DOHH2 (cell line): ENCODE data around the gene ITGB1BP1.

Experiments used
- H3F3A ChIP-seq: fragments of 200-600 bp; sonication (generic), shearing (Covaris generic); 2 replicates; pipeline ENCODE4 v1.6.0; 2016; ENCODE audit warnings: antibody characterized with exemption, mild to moderate bottlenecking; ENCODE audit not compliant: control insufficient read depth, insufficient read depth
- H3K27ac ChIP-seq: fragments of 200-600 bp; sonication (generic); 2 replicates; pipeline ENCODE4 v1.5.1; 2014; ENCODE audit warnings: low read depth, mild to moderate bottlenecking, low read length, moderate library complexity
- H3K27me3 ChIP-seq: fragments of 200-600 bp; sonication (generic); 2 replicates; pipeline ENCODE4 v1.6.1; 2014; ENCODE audit warnings: mild to moderate bottlenecking, low read length, mixed read lengths; ENCODE audit not compliant: control insufficient read depth
- H3K36me3 ChIP-seq: fragments of 200-600 bp; sonication (generic); 2 replicates; pipeline ENCODE4 v1.6.1; 2014; ENCODE audit warnings: mild to moderate bottlenecking, low read length, moderate library complexity, mixed read lengths; ENCODE audit not compliant: control insufficient read depth
- H3K4me1 ChIP-seq: fragments of 200-600 bp; sonication (generic); 2 replicates; pipeline ENCODE4 v1.6.1; 2014; ENCODE audit warnings: mild to moderate bottlenecking, low read length, mixed read lengths; ENCODE audit not compliant: control insufficient read depth
- H3K4me2 ChIP-seq: fragments of 200-600 bp; sonication (generic); 2 replicates; pipeline ENCODE4 v1.6.0; 2014; ENCODE audit warnings: mild to moderate bottlenecking, low read length, moderate library complexity
- H3K4me3 ChIP-seq: fragments of 200-600 bp; sonication (generic); 2 replicates; pipeline ENCODE4 v1.5.1; 2014; ENCODE audit warnings: mild to moderate bottlenecking, low read length, mixed read lengths
- H3K79me2 ChIP-seq: fragments of 200-600 bp; sonication (generic); 2 replicates; pipeline ENCODE4 v1.6.1; 2014; ENCODE audit warnings: mild to moderate bottlenecking, low read length, mixed read lengths; ENCODE audit not compliant: control insufficient read depth
- H3K9me2 ChIP-seq: fragments of 200-600 bp; sonication (generic); replicated peaks from 2 replicates; pipeline ENCODE4 v1.6.1; 2014; ENCODE audit warnings: mild to moderate bottlenecking, low read length, mixed read lengths; ENCODE audit not compliant: control insufficient read depth
- H3K9me3 ChIP-seq: fragments of 200-600 bp; sonication (generic); 2 replicates; pipeline ENCODE4 v1.6.1; 2014; ENCODE audit warnings: antibody characterized with exemption, low read length, mixed read lengths; ENCODE audit not compliant: control insufficient read depth, insufficient read depth
- H4K20me1 ChIP-seq: fragments of 200-600 bp; sonication (generic); 2 replicates; pipeline ENCODE4 v1.6.0; 2014; ENCODE audit warnings: low read depth, mild to moderate bottlenecking, antibody characterized with exemption, low read length, moderate library complexity; ENCODE audit not compliant: control insufficient read depth, insufficient read depth
- EZH2phosphoT487 ChIP-seq: fragments of 200-600 bp; sonication (generic); IDR thresholded peaks from 2 replicates; pipeline ENCODE4 v1.6.1; 2017; ENCODE audit warnings: borderline replicate concordance, mild to moderate bottlenecking, antibody characterized with exemption, low read length, moderate library complexity, mixed read lengths
- TF ChIP-seq, protein P1 (sequence below): fragments of 200-600 bp; sonication (generic); IDR thresholded peaks from one replicate; pipeline ENCODE4 v1.5.1; 2014; ENCODE audit warnings: antibody characterized with exemption, mild to moderate bottlenecking, low read depth, low read length; ENCODE audit not compliant: poor library complexity, severe bottlenecking

Gene ITGB1BP1

DNA sequence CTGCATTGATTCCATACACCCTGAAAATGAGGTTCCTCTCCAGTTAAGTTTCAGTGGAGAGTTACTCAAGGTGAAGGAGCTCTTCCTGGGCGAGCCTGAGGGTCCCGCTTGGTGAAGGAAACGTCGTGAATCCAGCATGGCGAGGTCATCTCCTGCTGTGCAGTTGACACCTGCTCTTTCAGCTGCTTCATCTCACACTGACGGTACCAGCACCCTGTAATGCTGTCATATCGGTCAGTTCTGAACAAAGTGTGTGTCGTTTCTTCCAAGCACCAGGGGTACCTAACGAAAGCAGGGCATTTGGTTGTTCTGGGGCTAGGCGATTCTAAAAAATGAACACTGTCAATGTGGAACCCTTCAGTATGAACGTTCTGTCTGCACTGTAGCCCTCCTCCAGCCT lies 52.6 kb downstream of the ITGB1BP1 start:
- Histone ChIP-seq H3K27me3 (peaks cover 13% of the 10 kb centered on the region; the same call in 1 of the 2 replicates), H3K9me3 (no peaks in the 10 kb centered on the region), H3K4me3 (no peak overlapping the region), H3K79me2 (no peaks in the 10 kb centered on the region), H3K4me1 (peaks cover 10% of the 10 kb centered on the region), H3F3A (no peaks in the 10 kb centered on the region), H3K36me3 (no peaks in the 10 kb centered on the region), H3K9me2 (no peaks in the 10 kb centered on the region), H4K20me1 (no peaks in the 10 kb centered on the region), H3K4me2 (no peak overlapping the region), H3K27ac (no peak overlapping the region)
- TF ChIP-seq, protein P1, sequence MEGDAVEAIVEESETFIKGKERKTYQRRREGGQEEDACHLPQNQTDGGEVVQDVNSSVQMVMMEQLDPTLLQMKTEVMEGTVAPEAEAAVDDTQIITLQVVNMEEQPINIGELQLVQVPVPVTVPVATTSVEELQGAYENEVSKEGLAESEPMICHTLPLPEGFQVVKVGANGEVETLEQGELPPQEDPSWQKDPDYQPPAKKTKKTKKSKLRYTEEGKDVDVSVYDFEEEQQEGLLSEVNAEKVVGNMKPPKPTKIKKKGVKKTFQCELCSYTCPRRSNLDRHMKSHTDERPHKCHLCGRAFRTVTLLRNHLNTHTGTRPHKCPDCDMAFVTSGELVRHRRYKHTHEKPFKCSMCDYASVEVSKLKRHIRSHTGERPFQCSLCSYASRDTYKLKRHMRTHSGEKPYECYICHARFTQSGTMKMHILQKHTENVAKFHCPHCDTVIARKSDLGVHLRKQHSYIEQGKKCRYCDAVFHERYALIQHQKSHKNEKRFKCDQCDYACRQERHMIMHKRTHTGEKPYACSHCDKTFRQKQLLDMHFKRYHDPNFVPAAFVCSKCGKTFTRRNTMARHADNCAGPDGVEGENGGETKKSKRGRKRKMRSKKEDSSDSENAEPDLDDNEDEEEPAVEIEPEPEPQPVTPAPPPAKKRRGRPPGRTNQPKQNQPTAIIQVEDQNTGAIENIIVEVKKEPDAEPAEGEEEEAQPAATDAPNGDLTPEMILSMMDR: no peak
- TF ChIP-seq EZH2phosphoT487: no peak

DNA sequence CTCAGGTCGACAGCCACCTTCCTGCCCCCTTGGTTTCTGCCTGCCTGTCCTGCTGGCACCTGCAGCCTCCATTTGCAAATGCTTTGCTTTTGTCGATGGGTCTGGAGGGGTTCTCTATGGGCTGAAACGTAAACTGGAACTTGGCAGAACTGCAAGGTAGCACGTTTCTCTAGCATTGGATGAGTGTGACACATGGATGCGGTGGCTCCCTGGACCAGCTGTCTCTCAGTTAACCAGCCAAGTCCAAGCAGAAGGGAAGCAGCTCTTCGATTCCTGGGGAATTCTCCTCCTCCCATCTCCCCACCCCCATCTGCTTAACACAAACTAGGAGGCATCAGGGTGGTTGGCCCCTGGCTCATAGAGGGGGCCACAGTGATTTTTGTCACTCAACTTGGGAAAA lies 57.3 kb downstream of the ITGB1BP1 start:
- Histone ChIP-seq H3F3A (no peaks in the 10 kb centered on the region), H3K27me3 (peaks cover 19% of the 10 kb centered on the region), H3K79me2 (no peaks in the 10 kb centered on the region), H3K4me1 (no peaks in the 10 kb centered on the region), H3K4me2 (no peak overlapping the region), H3K27ac (no peak overlapping the region), H4K20me1 (no peaks in the 10 kb centered on the region), H3K9me2 (no peaks in the 10 kb centered on the region), H3K36me3 (no peaks in the 10 kb centered on the region), H3K9me3 (no peaks in the 10 kb centered on the region), H3K4me3 (no peak overlapping the region)
- TF ChIP-seq, protein P1: no peak

DNA sequence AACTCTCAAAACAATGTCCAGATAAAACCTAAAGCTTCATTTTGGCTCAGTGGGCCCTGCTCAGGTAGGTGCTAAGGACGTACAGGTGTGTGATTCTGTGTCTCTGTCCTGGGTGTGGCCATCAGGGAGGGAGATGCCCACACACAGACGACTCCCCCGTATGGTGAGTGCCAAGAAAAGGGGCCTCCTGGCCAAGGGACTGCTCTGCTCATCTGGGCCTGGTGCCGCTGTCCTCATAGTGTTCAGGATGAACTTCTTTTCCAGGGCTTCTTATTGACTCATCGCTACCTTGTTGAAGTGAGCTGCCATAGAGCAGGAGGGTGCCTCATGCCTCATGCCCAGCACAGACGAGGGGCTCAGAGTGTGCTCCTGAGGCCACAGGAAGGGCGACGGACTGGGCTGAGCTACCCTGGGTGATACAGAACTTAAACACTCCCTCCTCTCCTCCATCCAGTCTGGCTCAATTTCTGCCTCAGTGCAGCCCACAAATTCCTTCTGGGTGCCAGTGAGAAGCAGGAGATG lies 57.8 kb downstream of the ITGB1BP1 start:
- Histone ChIP-seq H3K9me3 (no peaks in the 10 kb centered on the region), H3K9me2 (no peaks in the 10 kb centered on the region), H3K4me3 (no peak overlapping the region), H3F3A (no peaks in the 10 kb centered on the region), H3K4me1 (no peaks in the 10 kb centered on the region), H3K27ac (no peak overlapping the region), H3K36me3 (no peaks in the 10 kb centered on the region), H4K20me1 (no peaks in the 10 kb centered on the region), H3K79me2 (no peaks in the 10 kb centered on the region), H3K4me2 (no peak overlapping the region), H3K27me3 (peaks cover 19% of the 10 kb centered on the region)
- TF ChIP-seq, protein P1: no peak
